GM19043 (cell line): ENCODE measurements around the gene RNF19B.
"Not testable (repeated sequence)": the region's sequence is repeated elsewhere in the genome, so short reads cannot be mapped to it uniquely, and the experiment has no call there.

ENCODE experiments used
- ATAC-seq: cut with Tn5 transposase; IDR thresholded peaks from one replicate; pipeline ENCODE4 v1.9.1; 2021; ENCODE audit warnings: low read depth; ENCODE audit not compliant: unreplicated experiment

The RNF19B gene

GRCh38 chr1:32934535-32934934, 30.1 kb downstream of the RNF19B start:
- ATAC-seq: no peak

GRCh38 chr1:32933742-32934322, 30.8 kb downstream of the RNF19B start:
- ATAC-seq: no peak

GRCh38 chr1:32931760-32932159, 32.8 kb downstream of the RNF19B start:
- no peak for ATAC-seq

GRCh38 chr1:32929366-32929765, 35.2 kb downstream of the RNF19B start:
- ATAC-seq: no peak

- ATAC-seq: no peak
Observed at GRCh38 chr1:32928715-32929114, 35.9 kb downstream of the RNF19B start.

- ATAC-seq: no peak
Observed at GRCh38 chr1:32928285-32928684, 36.3 kb downstream of the RNF19B start.

- no peak for ATAC-seq
Observed at GRCh38 chr1:32927441-32927840, 37.2 kb downstream of the RNF19B start.

- no peak for ATAC-seq
Observed at GRCh38 chr1:32926562-32926961, 38.0 kb downstream of the RNF19B start.

GRCh38 chr1:32925403-32926162, 39.0 kb downstream of the RNF19B start:
- no peak for ATAC-seq

- ATAC-seq: no peak
Observed at GRCh38 chr1:32924881-32925344, 39.7 kb downstream of the RNF19B start.

- no peak for ATAC-seq
Observed at GRCh38 chr1:32920833-32921232, 43.8 kb downstream of the RNF19B start.

- ATAC-seq: no peak
Observed at GRCh38 chr1:32919811-32920733, 44.5 kb downstream of the RNF19B start.

GRCh38 chr1:32918179-32918578, 46.4 kb downstream of the RNF19B start:
- ATAC-seq: no peak

- ATAC-seq: no peak
Observed at GRCh38 chr1:32917521-32917920, 47.1 kb downstream of the RNF19B start.

- no peak for ATAC-seq
Observed at GRCh38 chr1:32915766-32916706, 48.6 kb downstream of the RNF19B start.

- ATAC-seq: no peak
Observed at GRCh38 chr1:32910319-32910718, 54.3 kb downstream of the RNF19B start.

GRCh38 chr1:32907435-32907834, 57.2 kb downstream of the RNF19B start:
- ATAC-seq: no peak

- ATAC-seq: no peak
Observed at GRCh38 chr1:32906654-32907053, 58.0 kb downstream of the RNF19B start.

GRCh38 chr1:32905588-32905987, 59.0 kb downstream of the RNF19B start:
- ATAC-seq: not testable (repeated sequence)

- no peak for ATAC-seq
Observed at GRCh38 chr1:32904797-32905196, 59.8 kb downstream of the RNF19B start.
